Measurements from ENCODE around the gene HGS. TPM values are rescaled to one million over a fixed set of nuclear protein-coding genes. Genes with fewer than 3 reads are reported as not detected.

Gene HGS
- total and polyA plus RNA-seq, 2 of the 13 experiments (the other 11 are each of a cell fraction or from before 2014, with no cell fraction given), result 73.3 to 78.1 TPM

DNA sequence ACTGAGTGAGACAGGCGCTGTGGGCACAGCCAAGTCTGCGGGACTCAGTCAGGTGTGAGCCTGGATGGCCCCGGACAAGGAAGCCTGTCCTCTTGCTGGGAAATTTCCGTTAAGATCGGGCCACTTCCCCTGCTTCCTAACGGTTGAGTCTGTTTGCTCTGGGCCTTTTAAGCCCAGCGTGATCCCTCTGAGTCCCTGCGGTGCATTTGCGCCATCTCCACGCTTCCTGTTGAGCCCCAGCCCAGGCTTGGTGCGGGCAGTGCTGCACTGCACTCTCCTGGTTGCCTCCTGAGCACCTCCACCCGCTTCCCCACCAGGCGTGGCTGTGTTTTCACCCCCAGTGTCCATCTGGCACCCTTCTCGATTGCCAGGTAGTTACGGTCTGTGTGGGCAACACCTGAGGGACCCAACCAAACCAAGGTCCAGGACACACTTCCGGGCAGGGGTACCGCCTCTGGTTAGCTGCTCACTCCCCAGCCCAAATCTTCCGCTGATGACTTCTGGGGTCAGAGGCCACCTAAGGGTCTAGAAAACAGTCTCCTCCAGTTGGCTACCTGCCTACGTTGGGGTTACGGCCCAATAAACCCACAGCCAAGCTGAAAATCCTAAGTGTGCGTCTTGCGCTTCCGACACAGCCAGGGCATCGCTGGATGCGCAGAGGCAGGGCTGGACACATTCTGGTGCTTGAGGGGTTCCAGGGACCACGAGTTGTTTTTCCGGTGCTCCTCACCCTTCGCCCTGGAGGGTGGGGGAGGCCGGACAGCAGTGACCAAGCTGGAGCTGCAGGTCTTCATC is 26.9 kb downstream of the HGS start (continued):
- TF ChIP-seq, protein P1, sequence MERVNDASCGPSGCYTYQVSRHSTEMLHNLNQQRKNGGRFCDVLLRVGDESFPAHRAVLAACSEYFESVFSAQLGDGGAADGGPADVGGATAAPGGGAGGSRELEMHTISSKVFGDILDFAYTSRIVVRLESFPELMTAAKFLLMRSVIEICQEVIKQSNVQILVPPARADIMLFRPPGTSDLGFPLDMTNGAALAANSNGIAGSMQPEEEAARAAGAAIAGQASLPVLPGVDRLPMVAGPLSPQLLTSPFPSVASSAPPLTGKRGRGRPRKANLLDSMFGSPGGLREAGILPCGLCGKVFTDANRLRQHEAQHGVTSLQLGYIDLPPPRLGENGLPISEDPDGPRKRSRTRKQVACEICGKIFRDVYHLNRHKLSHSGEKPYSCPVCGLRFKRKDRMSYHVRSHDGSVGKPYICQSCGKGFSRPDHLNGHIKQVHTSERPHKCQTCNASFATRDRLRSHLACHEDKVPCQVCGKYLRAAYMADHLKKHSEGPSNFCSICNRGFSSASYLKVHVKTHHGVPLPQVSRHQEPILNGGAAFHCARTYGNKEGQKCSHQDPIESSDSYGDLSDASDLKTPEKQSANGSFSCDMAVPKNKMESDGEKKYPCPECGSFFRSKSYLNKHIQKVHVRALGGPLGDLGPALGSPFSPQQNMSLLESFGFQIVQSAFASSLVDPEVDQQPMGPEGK (CRISPR knock-in tag; IDR thresholded peaks at IDR 0.05), result no peak
- TF ChIP-seq KDM3A (CRISPR knock-in tag; IDR thresholded peaks at IDR 0.05; ENCODE audit: low read depth) (no peak), PAF1 (CRISPR knock-in tag; IDR thresholded peaks at IDR 0.05) (peak; percentile 94), ZEB1 (IDR thresholded peaks at IDR 0.05; ENCODE audit: insufficient replicate concordance, low read depth) (no peak), ZNF17 (CRISPR knock-in tag; IDR thresholded peaks at IDR 0.05) (no peak), RFX1 (IDR thresholded peaks at IDR 0.05) (no peak), HNF4G (IDR thresholded peaks at IDR 0.05; ENCODE audit: borderline replicate concordance, low read depth, low read length) (no peak), HNF4G (CRISPR knock-in tag; IDR thresholded peaks at IDR 0.05; ENCODE audit: borderline replicate concordance, low read depth) (no peak), MXI1 (IDR thresholded peaks at IDR 0.05; ENCODE audit: borderline replicate concordance, low read depth, low read length) (no peak), NFYB (CRISPR knock-in tag; IDR thresholded peaks at IDR 0.05) (no peak), KMT2B (CRISPR knock-in tag; IDR thresholded peaks at IDR 0.05) (no peak), SNAPC2 (CRISPR knock-in tag; IDR thresholded peaks at IDR 0.05) (no peak), ZSCAN21 (CRISPR knock-in tag; IDR thresholded peaks at IDR 0.05; ENCODE audit: borderline replicate concordance) (no peak), ZNF292 (CRISPR knock-in tag; IDR thresholded peaks at IDR 0.05; ENCODE audit: borderline replicate concordance, low read depth) (no peak), MLLT10 (CRISPR knock-in tag; IDR thresholded peaks at IDR 0.05) (no peak), NFE2L1 (CRISPR knock-in tag; IDR thresholded peaks at IDR 0.05; ENCODE audit: borderline replicate concordance) (no peak), SCMH1 (CRISPR knock-in tag; IDR thresholded peaks at IDR 0.05; ENCODE audit: borderline replicate concordance) (no peak)
- TF ChIP-seq, protein P2, sequence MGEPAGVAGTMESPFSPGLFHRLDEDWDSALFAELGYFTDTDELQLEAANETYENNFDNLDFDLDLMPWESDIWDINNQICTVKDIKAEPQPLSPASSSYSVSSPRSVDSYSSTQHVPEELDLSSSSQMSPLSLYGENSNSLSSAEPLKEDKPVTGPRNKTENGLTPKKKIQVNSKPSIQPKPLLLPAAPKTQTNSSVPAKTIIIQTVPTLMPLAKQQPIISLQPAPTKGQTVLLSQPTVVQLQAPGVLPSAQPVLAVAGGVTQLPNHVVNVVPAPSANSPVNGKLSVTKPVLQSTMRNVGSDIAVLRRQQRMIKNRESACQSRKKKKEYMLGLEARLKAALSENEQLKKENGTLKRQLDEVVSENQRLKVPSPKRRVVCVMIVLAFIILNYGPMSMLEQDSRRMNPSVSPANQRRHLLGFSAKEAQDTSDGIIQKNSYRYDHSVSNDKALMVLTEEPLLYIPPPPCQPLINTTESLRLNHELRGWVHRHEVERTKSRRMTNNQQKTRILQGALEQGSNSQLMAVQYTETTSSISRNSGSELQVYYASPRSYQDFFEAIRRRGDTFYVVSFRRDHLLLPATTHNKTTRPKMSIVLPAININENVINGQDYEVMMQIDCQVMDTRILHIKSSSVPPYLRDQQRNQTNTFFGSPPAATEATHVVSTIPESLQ (CRISPR knock-in tag; conservative IDR thresholded peaks at IDR 0.05), result no peak
- TF ChIP-seq, protein P3, sequence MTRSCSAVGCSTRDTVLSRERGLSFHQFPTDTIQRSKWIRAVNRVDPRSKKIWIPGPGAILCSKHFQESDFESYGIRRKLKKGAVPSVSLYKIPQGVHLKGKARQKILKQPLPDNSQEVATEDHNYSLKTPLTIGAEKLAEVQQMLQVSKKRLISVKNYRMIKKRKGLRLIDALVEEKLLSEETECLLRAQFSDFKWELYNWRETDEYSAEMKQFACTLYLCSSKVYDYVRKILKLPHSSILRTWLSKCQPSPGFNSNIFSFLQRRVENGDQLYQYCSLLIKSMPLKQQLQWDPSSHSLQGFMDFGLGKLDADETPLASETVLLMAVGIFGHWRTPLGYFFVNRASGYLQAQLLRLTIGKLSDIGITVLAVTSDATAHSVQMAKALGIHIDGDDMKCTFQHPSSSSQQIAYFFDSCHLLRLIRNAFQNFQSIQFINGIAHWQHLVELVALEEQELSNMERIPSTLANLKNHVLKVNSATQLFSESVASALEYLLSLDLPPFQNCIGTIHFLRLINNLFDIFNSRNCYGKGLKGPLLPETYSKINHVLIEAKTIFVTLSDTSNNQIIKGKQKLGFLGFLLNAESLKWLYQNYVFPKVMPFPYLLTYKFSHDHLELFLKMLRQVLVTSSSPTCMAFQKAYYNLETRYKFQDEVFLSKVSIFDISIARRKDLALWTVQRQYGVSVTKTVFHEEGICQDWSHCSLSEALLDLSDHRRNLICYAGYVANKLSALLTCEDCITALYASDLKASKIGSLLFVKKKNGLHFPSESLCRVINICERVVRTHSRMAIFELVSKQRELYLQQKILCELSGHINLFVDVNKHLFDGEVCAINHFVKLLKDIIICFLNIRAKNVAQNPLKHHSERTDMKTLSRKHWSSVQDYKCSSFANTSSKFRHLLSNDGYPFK (CRISPR knock-in tag; IDR thresholded peaks at IDR 0.05; ENCODE audit: borderline replicate concordance), result no peak
- TF ChIP-seq, protein P4, sequence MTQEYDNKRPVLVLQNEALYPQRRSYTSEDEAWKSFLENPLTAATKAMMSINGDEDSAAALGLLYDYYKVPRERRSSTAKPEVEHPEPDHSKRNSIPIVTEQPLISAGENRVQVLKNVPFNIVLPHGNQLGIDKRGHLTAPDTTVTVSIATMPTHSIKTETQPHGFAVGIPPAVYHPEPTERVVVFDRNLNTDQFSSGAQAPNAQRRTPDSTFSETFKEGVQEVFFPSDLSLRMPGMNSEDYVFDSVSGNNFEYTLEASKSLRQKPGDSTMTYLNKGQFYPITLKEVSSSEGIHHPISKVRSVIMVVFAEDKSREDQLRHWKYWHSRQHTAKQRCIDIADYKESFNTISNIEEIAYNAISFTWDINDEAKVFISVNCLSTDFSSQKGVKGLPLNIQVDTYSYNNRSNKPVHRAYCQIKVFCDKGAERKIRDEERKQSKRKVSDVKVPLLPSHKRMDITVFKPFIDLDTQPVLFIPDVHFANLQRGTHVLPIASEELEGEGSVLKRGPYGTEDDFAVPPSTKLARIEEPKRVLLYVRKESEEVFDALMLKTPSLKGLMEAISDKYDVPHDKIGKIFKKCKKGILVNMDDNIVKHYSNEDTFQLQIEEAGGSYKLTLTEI (CRISPR knock-in tag; conservative IDR thresholded peaks at IDR 0.05), result no peak
